CD1c-positive myeloid dendritic cell (primary cell): ENCODE data around the gene KCNK2.

ENCODE experiments used
- DNase-seq: peaks from one replicate; pipeline ENCODE4 v3.0.0-alpha.2; 2016; ENCODE audit errors: extremely low spot score

The KCNK2 gene

GRCh38 chr1:215252164-215252563, 169.6 kb downstream of the KCNK2 start:
- no peak for DNase-seq

GRCh38 chr1:215256936-215257679, 174.6 kb downstream of the KCNK2 start:
- no peak for DNase-seq

GRCh38 chr1:215260711-215261110, 178.2 kb downstream of the KCNK2 start:
- no peak for DNase-seq

- no peak for DNase-seq
Observed at GRCh38 chr1:215262106-215262505, 179.6 kb downstream of the KCNK2 start.

DNA sequence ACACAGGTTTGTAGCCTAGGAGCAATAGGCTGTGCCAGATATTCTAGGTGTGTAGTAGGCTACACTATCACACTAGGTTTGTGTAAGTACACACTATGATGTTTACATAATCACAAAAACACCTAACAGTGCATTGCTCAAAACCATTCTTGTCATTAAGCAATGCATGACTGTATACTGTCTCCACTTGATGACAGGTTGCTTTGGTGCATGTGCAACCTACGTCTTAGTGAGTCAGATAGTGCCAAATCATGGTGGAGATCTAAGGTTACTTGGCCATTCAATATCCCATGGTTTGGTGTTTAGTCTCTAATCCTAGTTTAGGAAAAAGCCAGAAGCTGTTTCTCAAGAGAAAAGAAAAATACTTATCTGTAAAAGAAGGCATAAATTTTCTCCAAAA, 181.1 kb downstream of the KCNK2 start:
- DNase-seq, result no peak

DNA sequence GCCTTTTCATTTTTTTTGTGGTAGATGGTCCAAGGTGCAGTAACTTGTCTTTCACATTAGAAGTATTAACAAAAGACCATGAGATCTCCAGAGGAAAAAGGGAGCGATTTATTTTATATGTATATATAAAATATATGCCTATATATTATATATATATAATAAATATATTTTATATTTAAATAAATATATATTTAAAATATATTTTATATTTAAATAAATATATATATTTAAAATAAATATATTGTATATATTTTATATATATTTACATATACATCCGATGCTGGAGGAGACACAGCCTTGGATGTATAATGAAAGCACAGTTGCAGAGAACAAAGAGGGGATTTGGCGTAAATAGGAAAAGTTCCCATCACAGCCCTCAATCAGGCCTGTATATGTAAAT, 182.1 kb downstream of the KCNK2 start:
- DNase-seq, result no peak

- DNase-seq, result no peak
Observed at GRCh38 chr1:215267495-215267894, 185.0 kb downstream of the KCNK2 start.

DNA sequence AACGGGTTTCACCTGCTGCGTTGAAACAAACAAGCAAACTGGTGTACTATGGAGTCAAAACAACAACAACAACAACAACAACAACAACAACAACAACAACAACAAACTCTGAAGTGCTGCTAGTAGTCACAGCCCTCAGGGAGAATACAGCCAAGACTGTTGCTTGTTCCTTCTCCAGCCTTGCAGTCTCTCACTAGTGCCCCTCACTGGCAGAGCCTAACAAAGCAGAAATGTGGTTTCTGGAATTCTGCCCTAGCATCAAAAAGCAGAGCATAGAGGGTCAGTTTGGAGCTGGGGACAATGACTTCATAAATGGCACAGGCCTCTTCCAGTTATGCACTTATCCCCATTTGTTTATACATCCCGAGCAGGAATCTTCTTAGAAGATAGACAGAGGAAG, 187.4 kb downstream of the KCNK2 start:
- no peak for DNase-seq

DNA sequence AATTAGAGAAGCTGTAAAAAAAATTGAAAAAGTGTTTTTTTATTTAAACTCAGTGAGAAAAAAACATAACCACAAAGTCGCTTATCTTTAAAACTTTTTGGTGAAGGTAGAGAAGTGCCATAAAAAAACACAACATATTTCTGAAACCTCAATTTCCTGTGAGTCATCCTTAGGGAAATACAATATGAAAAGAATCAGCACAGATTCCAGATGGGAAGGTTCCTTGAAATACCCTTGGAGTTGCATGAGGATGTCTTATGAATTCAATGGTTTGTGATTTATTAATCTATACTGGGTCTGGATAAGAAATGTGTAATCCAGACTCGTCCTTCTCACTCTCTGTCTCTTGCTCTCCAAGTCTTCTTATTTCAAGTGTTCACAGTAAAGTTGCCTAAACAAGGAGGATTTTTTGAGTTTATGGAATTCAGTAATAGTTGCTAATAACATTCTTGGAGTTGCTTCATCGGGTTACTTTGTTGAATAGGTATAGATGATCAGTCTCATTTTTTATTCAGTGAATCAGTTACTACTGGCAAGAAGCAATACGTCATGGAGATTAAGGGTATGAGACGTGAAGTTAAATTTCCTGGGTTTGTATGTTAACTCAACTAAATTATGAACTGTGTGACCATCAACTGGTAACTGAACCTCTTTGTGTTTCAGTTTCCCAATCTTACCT, 191.4 kb downstream of the KCNK2 start:
- no peak for DNase-seq

DNA sequence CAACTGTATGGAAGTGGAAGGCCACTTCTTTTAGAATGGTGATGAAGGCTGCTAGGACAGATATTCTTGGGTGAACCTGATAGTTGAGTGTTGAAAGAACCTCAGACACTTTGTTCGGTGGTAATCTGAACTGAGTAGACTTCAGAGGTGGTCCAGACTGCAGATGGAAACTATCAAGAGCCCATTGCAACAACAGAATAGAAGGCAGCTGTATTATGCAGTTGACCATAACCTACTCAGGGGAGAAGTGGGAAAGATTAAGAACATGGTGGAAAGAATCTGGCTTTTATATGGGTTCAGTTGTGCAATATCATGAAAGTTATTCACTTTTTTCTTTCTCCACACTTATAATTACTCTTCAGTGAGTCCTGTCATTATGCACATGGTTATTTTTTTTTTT, 194.0 kb downstream of the KCNK2 start:
- DNase-seq, result no peak

DNA sequence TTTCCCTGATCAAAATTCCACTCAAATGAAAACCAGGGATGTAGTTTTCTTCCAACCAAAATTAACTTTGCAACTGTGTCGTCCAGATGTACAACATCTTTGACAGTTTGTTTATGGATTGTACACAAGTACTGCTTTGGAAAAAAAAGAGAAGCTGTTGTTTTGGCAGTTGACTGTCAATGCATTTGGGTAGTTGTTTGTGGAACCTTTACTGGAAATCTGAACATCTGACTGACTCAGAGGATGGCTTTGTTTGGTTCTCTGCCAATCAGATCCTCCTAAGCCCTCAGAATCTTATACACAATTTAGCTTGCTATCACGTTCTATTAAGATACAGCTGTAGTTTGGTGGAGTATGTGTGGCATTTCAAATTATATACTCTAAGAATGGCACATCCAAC, 195.0 kb downstream of the KCNK2 start:
- no peak for DNase-seq

DNA sequence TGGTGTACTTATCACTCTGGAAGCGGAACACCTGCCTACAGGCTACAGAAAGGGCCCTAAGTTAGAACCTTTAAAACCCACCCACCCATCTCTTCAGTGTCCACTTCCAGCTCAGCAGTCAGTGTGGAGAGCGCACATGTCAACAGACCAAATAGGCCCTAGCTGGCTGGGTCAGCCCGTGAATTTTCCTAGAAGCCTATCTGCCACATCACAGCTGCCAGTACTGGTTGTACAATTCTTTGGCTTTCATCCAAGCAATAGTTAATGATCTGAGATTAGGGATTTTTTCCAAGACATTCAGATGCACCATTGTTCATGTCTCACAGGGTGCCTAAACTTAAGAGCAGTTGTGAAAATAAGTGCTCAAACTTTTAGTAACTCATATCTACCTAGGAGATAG, 197.1 kb downstream of the KCNK2 start:
- DNase-seq, result no peak

DNA sequence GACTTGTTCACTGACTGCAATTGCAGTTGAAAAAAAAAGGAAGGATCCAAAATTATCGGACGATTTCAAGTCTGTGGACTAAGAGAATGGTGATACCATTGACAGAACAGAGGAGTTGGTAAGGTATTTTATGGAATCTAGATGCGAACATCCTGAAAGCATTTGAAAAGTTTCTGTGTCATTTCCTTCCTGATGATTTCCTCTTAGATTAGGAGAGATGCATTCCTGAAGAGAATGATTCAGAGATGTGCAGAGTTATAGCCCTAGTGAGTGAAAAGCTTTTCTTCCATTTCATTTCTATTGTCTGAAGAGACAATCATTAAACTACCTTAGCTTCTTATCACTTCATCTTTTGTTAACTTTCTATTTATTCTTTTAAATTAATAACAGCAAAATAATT, 200.0 kb downstream of the KCNK2 start:
- DNase-seq, result no peak

- no peak for DNase-seq
Observed at GRCh38 chr1:215285013-215285800, 202.7 kb downstream of the KCNK2 start.
